GM21825 (cell line): ENCODE data around the gene HOXA6.

ENCODE experiments used
- ATAC-seq: cut with Tn5 transposase; IDR thresholded peaks from one replicate; pipeline ENCODE4 v1.9.1; 2021; ENCODE audit warnings: mild to moderate bottlenecking, moderate library complexity; ENCODE audit not compliant: unreplicated experiment

Gene HOXA6

GRCh38 chr7:27173956-27174873, 26.6 kb upstream of the HOXA6 start, which contains the start of gene HOXA10:
Gene HOXA10 (minus strand): TSS chr7:27174320. CDS start chr7:27174306, 14 bp downstream.
- no peak for ATAC-seq

DNA sequence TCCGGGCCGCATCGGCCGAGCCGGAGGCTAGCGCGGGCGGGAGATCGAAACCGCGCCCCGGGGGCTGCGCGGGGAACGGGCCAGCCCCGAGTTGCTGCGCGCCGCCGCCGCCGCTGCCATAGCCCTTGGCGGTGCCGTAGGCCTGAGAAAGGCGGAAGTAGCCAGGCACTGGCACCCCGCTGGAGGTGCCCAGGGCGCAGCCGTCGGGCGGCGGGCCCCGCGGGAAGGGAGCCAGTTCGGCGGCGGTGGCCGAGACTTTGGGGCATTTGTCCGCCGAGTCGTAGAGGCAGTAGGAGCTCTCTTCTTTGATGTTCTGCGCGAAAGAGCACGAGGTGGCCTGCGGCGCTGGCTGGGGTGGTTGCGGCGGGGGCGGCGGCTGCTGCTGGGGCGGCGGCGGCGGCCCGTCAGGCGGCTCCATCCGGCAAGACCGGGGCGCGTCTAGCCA, 26.0 kb upstream of the HOXA6 start:
- no peak for ATAC-seq

GRCh38 chr7:27172823-27173510, 25.4 kb upstream of the HOXA6 start:
- ATAC-seq, result no peak

GRCh38 chr7:27172315-27172774, 24.8 kb upstream of the HOXA6 start:
- ATAC-seq, result no peak

DNA sequence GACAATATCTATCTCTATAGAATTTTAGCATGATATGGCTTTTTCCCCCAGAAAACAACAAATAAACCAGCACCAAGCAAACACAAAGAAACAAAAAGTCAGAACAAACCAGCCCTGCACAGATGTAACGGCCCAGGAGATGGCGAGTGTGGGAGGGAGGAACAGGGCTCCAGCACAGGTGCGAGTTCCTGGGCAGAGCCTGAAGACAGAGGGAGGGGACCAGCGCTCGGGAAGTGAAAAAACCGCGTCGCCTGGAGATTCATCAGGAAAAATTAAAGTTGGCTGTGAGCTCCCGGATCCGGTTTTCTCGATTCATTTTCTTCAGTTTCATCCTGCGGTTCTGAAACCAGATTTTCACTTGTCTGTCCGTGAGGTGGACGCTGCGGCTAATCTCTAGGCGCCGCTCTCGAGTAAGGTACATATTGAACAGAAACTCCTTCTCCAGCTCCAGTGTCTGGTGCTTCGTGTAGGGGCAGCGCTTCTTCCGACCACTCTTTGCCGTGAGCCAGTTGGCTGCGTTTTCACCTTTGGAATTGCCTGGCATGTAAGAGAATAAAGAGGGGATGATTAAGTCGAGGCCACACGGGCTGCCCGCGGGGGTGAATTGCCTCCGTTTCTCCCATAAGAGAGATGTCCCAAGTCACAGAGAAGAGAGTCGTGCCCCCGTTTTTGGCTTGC, 24.2 kb upstream of the HOXA6 start:
- no peak for ATAC-seq

GRCh38 chr7:27171325-27171636, 23.7 kb upstream of the HOXA6 start:
- no peak for ATAC-seq

- ATAC-seq, result no peak
These were observed 23.1 kb upstream of the HOXA6 start for GRCh38 chr7:27170426-27171324.

DNA sequence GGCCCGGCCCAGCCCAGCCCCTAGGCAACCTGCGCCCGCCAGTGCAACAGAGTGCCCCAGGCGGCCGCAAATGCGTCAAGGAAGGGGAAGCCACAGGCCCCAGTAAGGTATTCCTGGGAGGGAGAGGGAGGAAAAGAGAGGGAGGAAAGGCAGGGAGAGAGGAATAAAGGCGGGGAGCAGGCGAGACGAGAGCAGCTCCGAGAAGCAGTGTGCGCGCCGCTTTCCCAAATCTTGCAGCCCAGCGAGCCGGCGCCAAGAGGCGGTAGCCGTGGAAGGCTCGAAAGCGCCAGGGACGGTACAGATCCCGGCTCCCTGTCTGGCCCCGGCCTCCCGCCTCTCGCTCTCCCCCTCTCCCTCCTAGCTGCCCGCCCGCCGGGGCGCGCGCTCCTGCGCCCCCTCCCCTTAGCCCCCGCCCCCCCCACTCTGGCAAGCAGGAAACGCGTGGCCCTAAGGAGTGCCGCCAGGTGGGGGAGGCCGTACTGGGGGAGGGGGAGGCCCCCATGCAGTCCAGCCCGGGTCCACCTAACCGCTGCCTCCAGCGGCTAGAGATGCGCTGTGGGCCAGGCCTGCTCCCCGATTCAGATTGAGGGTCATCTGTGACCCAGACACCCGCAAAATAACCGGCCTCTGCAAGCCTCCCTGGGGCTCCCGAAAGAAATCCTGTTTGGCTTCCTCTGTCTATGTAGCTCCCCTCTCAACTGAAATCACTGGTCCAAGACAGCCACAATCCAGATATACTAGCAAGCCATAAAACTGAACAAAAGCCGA, 22.3 kb upstream of the HOXA6 start:
- no peak for ATAC-seq

DNA sequence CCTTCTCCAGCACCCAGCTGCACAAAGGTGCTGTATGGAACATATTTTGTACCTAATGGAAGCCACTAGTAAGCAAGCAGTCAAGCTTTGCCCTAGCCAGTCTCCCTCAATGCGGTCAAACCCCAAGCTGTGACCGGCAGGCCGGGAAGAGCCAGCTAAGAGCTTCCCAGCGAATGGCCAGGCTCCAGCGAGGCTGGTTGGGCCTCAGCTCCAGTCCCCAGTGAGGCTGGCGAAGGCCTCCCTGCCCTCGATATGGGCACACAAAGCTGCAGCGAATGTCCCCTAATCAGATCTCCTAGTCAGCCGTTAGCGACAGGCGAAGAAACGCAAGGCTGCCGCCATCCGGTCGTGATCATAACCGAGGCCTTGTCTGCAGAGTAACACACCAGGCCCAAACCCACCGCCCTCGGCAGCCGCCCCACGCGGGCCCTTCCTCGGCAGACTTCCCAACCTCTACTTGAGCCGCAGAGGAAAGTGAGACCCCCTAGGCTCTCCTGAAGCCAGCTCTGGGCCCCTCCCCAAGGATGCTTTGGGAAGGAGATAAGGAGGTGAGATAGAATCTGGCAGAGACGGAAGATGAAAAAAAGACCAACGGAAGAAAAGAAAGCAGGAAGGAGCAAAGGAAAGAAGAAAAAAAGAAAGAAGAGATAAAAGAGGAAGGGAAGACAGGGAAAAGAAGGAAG, 20.8 kb upstream of the HOXA6 start:
- ATAC-seq, result no peak

- no peak for ATAC-seq
These were observed 20.3 kb upstream of the HOXA6 start for GRCh38 chr7:27167916-27168264.

GRCh38 chr7:27166531-27167505, 19.2 kb upstream of the HOXA6 start:
- no peak for ATAC-seq

DNA sequence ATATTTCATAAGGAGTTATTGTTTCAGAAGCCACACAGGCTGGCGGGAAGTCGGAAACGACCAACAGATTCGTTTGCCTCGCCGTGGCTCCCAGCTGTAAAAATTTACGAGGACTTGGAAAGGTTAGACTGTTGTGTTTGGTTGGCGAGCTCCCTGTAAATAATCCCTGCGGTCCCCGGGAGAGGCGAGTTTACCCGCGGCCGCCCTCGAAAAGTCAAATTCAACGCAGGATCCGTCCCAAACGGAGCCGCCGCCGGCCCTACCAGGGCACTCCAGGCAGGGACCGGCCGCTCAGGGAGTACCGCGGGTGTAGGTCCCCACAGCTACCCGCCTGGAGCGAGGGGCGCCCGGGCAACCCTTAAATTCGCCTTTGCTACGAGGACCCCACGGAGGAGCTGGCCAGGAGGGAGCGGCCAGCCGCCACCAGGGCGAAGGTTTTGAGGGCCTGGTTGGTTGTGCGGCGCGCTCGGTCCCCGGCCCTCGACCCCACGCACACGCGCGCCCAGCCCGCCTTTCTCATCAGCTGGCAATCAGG, 18.5 kb upstream of the HOXA6 start:
- no peak for ATAC-seq

DNA sequence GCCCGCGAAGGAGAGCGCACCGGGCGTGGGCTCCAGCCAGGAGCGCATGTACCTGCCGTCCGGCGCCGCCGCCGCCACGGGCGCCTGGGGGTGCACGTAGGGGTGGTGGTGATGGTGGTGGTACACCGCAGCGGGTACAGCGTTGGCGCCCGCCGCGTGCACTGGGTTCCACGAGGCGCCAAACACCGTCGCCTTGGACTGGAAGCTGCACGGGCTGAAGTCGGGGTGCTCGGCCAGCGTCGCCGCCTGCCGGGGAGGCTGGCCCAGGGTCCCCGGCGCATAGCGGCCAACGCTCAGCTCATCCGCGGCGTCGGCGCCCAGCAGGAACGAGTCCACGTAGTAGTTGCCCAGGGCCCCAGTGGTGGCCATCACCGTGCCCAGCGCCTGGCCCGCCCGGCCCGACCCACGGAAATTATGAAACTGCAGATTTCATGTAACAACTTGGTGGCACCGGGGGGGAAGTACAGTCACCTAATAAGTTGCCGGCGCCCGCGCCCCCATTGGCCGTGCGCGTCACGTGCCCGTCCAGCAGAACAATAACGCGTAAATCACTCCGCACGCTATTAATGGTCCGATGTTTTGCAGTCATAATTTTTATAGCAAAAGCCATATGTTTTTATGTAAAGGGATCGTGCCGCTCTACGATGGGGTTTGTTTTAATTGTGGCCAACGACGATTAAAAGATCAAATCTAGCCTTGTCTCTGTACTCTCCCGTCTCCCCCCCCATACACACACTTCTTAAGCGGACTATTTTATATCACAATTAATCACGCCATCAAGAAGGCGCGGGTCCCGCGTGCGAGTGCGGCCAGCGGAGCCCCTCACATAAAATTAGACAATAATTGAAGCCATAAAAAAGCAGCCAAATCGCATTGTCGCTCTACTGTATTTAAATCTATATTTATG, 17.8 kb upstream of the HOXA6 start, which contains the start of gene HOXA9:
Gene HOXA9 (minus strand): TSS at position 449 of the 907 bp plus-strand sequence. CDS start 80 bp downstream, at position 369.
- no peak for ATAC-seq

- ATAC-seq, result no peak
These were observed 17.0 kb upstream of the HOXA6 start for GRCh38 chr7:27164367-27165088.

DNA sequence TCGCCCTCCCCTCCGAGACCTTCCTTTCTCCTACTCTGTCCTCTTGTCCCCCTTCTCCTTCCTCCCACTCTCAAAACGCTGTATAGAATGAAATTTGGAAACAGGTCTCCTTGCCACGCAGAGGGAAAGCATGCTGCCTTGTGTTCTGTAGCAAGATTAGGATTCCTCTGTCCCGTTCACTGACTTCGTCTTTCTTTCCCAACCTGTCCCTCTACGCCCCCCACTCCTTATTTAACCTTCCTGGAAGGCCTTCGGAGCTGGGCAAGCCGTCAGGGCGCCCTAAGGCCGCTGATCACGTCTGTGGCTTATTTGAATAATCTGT, 16.4 kb upstream of the HOXA6 start:
- no peak for ATAC-seq
